Smooth muscle cell (in vitro differentiated cells): ENCODE measurements around the gene MUC5B. TPM values are rescaled to one million over a fixed set of nuclear protein-coding genes. Genes with fewer than 3 reads are reported as not detected.

Experiments used
- DNase-seq: peaks from one replicate; lab custom pipeline; 2025; ENCODE audit not compliant: unreplicated experiment; lab: John Stamatoyannopoulos, UW
- H2AFZ ChIP-seq: fragments of 200-600 bp; sonication (generic); 2 replicates; pipeline ENCODE4 v1.6.0; 2016; ENCODE audit warnings: antibody characterized with exemption, low read depth, mild to moderate bottlenecking
- H3F3A ChIP-seq: fragments of 200-600 bp; sonication (generic); 2 replicates; pipeline ENCODE4 v1.6.0; 2017; ENCODE audit warnings: antibody characterized with exemption, low read depth
- H3K27ac ChIP-seq: fragments of 200-600 bp; sonication (generic); 2 replicates; pipeline ENCODE4 v1.5.1; 2016; ENCODE audit warnings: low read depth, mild to moderate bottlenecking
- H3K27me3 ChIP-seq: fragments of 200-600 bp; sonication (generic); 2 replicates; pipeline ENCODE4 v1.6.1; 2016; ENCODE audit warnings: low read depth, mild to moderate bottlenecking
- H3K36me3 ChIP-seq: fragments of 200-600 bp; sonication (generic); 2 replicates; pipeline ENCODE4 v1.5.1; 2016; ENCODE audit warnings: low read depth
- H3K4me1 ChIP-seq: fragments of 200-600 bp; sonication (generic); 2 replicates; pipeline ENCODE4 v1.5.1; 2016; ENCODE audit warnings: low read depth
- H3K4me2 ChIP-seq: fragments of 200-600 bp; sonication (generic); 2 replicates; pipeline ENCODE4 v1.6.0; 2016; ENCODE audit warnings: mild to moderate bottlenecking
- H3K4me3 ChIP-seq: fragments of 200-600 bp; sonication (generic); 2 replicates; pipeline ENCODE4 v1.5.1; 2016; ENCODE audit warnings: mild to moderate bottlenecking
- H3K79me2 ChIP-seq: fragments of 200-600 bp; sonication (generic); 2 replicates; pipeline ENCODE4 v1.6.0; 2016; ENCODE audit warnings: low read depth, mild to moderate bottlenecking
- H3K9ac ChIP-seq: fragments of 200-600 bp; sonication (generic); 2 replicates; pipeline ENCODE4 v1.6.0; 2016; ENCODE audit warnings: low read depth
- H3K9me3 ChIP-seq: fragments of 200-600 bp; sonication (generic); replicated peaks from 2 replicates; pipeline ENCODE4 v1.5.1; 2016; ENCODE audit warnings: low read depth
- H4K20me1 ChIP-seq: fragments of 200-600 bp; sonication (generic); 2 replicates; pipeline ENCODE4 v1.6.0; 2016; ENCODE audit warnings: low read depth
- CTCF ChIP-seq: fragments of 200-600 bp; sonication (generic); IDR thresholded peaks from 2 replicates; pipeline ENCODE4 v1.5.1; 2017; ENCODE audit warnings: borderline replicate concordance, mild to moderate bottlenecking, antibody characterized with exemption; ENCODE audit not compliant: insufficient read depth, poor library complexity, severe bottlenecking
- WGBS: methylation state at CpG from one replicate; pipeline ENCODE4 v1.1.7; 2016; ENCODE audit warnings: low lambda C conversion rate; 5-methylcytosine and 5-hydroxymethylcytosine counted together
- polyA plus RNA-seq: library from polyadenylated mRNA; unstranded; fragments of >200 nt; fragmentation: Nextera tagmentation; extraction: Ambion mirVana; gene quantifications from 2 replicates; pipeline ENCODE4 v1.2.1, GENCODE V29; 2016
- total RNA-seq: library from RNA; depleted of rRNA; stranded (reverse); fragments of >200 nt; gene quantifications from 2 replicates; pipeline ENCODE4 v1.2.3, GENCODE V29; 2014

Gene MUC5B
- total and polyA plus RNA-seq, 2 experiments from 2014 or later: not detected

GRCh38 chr11:1206391-1207271 is 16.2 kb upstream of the MUC5B start:
- Histone ChIP-seq H3K4me1 (no peaks in the 10 kb centered on the region), H3K79me2 (no peaks in the 10 kb centered on the region), H3K9me3 (no peaks in the 10 kb centered on the region), H3F3A (no peaks in the 10 kb centered on the region), H2AFZ (no peak overlapping the region), H3K27me3 (no peaks in the 10 kb centered on the region), H4K20me1 (no peaks in the 10 kb centered on the region), H3K4me3 (no peak overlapping the region), H3K4me2 (no peak overlapping the region), H3K36me3 (no peaks in the 10 kb centered on the region), H3K27ac (no peak overlapping the region), H3K9ac (no peak overlapping the region)
- no peak for DNase-seq
- 91% methylated on average over 38 of the region's 38 CpGs for WGBS
- no peak for TF ChIP-seq CTCF

GRCh38 chr11:1207401-1208143 is 15.3 kb upstream of the MUC5B start:
- no peaks in the 10 kb centered on the region for H3K36me3 ChIP-seq
- no peaks in the 10 kb centered on the region for H3K27me3 ChIP-seq
- H3K4me2 ChIP-seq: no peak overlapping the region
- no peaks in the 10 kb centered on the region for H3F3A ChIP-seq
- H4K20me1 ChIP-seq: no peaks in the 10 kb centered on the region
- H3K27ac ChIP-seq: no peak overlapping the region
- WGBS: 90% methylated on average over 34 of the region's 34 CpGs
- TF ChIP-seq CTCF: no peak
- H2AFZ ChIP-seq: no peak overlapping the region
- no peak for DNase-seq
- no peaks in the 10 kb centered on the region for H3K4me1 ChIP-seq
- H3K79me2 ChIP-seq: no peaks in the 10 kb centered on the region
- no peak overlapping the region for H3K4me3 ChIP-seq
- no peaks in the 10 kb centered on the region for H3K9me3 ChIP-seq
- no peak overlapping the region for H3K9ac ChIP-seq

- Histone ChIP-seq H3K36me3 (no peaks in the 10 kb centered on the region), H3K9ac (no peak overlapping the region), H3F3A (no peaks in the 10 kb centered on the region), H3K27ac (no peak overlapping the region), H4K20me1 (no peaks in the 10 kb centered on the region), H3K4me3 (no peak overlapping the region), H3K4me1 (no peaks in the 10 kb centered on the region), H2AFZ (no peak overlapping the region), H3K27me3 (no peaks in the 10 kb centered on the region), H3K4me2 (no peak overlapping the region), H3K79me2 (no peaks in the 10 kb centered on the region), H3K9me3 (no peaks in the 10 kb centered on the region)
- no peak for TF ChIP-seq CTCF
- DNase-seq: no peak
- WGBS: 93% methylated on average over 6 of the region's 6 CpGs
These were observed 14.8 kb upstream of the MUC5B start for GRCh38 chr11:1208144-1208393.
